HCEC 1CT (cell line): Measurements from ENCODE around the gene TGFBR2.

Experiments
- DNase-seq: peaks from one replicate; pipeline ENCODE4 v3.0.0-alpha.2; 2017

TGFBR2 gene

GRCh38 chr3:30638685-30639412, 32.4 kb downstream of the TGFBR2 start:
- no peak for DNase-seq

GRCh38 chr3:30639937-30640336, 33.5 kb downstream of the TGFBR2 start:
- no peak for DNase-seq

GRCh38 chr3:30640851-30641250, 34.5 kb downstream of the TGFBR2 start:
- no peak for DNase-seq

GRCh38 chr3:30641416-30642251, 35.2 kb downstream of the TGFBR2 start:
- no peak for DNase-seq

GRCh38 chr3:30642849-30643361, 36.5 kb downstream of the TGFBR2 start:
- DNase-seq: no peak

GRCh38 chr3:30643763-30644462, 37.5 kb downstream of the TGFBR2 start:
- DNase-seq: no peak

GRCh38 chr3:30644615-30645014, 38.2 kb downstream of the TGFBR2 start:
- DNase-seq: peak; percentile 71

- DNase-seq: no peak
These were observed 38.7 kb downstream of the TGFBR2 start for GRCh38 chr3:30645077-30645476.

GRCh38 chr3:30646181-30646876, 39.9 kb downstream of the TGFBR2 start:
- DNase-seq: no peak

- no peak for DNase-seq
These were observed 40.8 kb downstream of the TGFBR2 start for GRCh38 chr3:30646961-30647752.

- DNase-seq: no peak
These were observed 42.4 kb downstream of the TGFBR2 start for GRCh38 chr3:30648670-30649357.

GRCh38 chr3:30649572-30650318, 43.3 kb downstream of the TGFBR2 start:
- peak; percentile 64 for DNase-seq

- DNase-seq: no peak
These were observed 44.1 kb downstream of the TGFBR2 start for GRCh38 chr3:30650348-30650995.

GRCh38 chr3:30654269-30654668, 47.9 kb downstream of the TGFBR2 start:
- DNase-seq: no peak

GRCh38 chr3:30655187-30655812, 48.9 kb downstream of the TGFBR2 start:
- no peak for DNase-seq

GRCh38 chr3:30656624-30657141, 50.3 kb downstream of the TGFBR2 start:
- DNase-seq: no peak

- DNase-seq: peak; percentile 43
These were observed 51.5 kb downstream of the TGFBR2 start for GRCh38 chr3:30657914-30658313.

- peak; percentile 81 for DNase-seq
These were observed 52.1 kb downstream of the TGFBR2 start for GRCh38 chr3:30658328-30659052.
